GM19023 (cell line): Measurements from ENCODE around the gene GMPPB.
"Not testable (repeated sequence)": the region's sequence is repeated elsewhere in the genome, so short reads cannot be mapped to it uniquely, and the experiment has no call there.

Experiments
- ATAC-seq: cut with Tn5 transposase; IDR thresholded peaks from one replicate; pipeline ENCODE4 v1.9.1; 2021; ENCODE audit warnings: mild to moderate bottlenecking, moderate library complexity; ENCODE audit not compliant: unreplicated experiment

The GMPPB gene

DNA sequence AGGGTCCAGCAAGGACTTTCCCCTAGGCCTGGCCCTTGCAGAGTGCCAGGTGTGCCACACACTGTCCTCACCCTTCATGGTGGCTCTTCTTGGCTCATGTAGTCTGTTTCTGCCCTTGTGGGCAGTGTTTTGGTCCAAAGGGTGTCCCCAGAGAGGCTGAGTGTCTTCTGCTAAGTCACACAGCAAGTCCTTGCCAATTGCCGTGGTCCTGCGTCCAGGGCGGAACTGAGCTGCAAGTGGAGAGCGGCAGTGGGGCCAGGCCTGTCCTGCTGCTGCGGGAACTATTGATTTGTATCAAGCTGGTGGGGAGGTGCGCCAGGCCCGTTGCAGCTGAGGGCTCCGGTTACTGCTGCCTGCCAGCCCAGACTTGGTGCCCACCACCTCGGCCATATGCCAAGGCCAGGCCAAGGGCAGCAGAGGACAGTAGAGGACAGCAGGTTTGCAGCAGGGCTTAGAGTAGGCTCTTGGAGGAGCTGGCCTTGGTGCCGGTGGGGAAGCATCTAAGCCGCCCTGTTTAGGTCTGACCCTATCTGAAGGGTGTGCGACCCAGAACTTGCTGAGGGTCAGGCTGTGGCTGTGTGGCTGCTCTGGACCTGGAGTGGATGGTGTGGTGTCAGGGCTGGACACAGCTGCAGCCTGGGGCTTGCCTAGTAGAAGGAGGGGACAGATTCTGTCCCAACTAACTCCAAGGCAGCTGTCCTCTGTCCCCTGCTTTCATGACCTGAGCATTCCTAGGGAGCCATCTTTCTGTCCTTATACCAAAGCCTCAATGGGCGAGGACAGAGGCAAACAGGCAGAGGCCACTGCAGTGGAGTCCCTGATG is 8.8 kb downstream of the GMPPB start:
- ATAC-seq, result no peak

GRCh38 chr3:49713336-49714105 is 10.2 kb downstream of the GMPPB start:
- no peak for ATAC-seq

GRCh38 chr3:49712631-49713317 is 11.0 kb downstream of the GMPPB start:
- ATAC-seq, result no peak

DNA sequence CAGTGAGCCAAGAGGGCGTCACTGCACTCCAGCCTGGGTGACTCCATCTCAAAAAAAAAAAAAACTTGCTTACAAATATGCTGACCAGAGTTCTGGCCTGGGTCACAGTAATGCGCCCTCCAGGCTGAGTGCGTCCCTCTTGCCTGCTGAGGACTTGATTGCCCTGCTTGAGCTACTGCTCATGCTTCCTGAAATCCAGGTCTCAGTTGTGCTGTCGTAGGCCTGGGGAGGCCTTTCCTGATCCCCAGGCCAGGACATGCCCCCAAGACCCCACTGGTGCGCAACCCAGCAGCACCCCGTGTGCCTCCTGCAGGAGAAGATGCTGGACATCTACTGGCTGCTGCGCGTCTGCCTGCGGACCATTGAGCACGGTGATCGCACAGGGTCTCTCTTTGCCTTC is 11.6 kb downstream of the GMPPB start:
- no peak for ATAC-seq

DNA sequence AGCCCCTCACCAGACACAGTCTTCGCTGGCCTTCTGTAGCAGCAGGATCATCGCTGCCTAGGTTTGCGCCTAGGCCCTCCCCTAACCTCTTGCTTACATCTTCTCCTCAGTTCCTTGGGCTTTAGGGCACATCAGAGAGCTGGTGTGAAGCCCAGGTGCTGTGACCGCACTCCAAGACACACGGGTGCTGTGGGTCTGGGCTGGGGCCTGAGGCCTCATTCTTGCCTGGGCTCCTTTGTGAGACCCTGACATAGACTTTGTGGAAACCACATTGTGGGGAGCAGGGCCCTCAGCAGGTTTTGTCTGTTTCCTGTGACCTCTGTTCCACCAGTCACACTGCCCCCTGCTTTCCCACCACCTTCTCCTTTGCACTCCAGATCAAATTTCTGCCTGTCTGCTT is 12.3 kb downstream of the GMPPB start:
- ATAC-seq, result no peak

GRCh38 chr3:49709852-49710251 is 13.9 kb downstream of the GMPPB start:
- ATAC-seq, result no peak

DNA sequence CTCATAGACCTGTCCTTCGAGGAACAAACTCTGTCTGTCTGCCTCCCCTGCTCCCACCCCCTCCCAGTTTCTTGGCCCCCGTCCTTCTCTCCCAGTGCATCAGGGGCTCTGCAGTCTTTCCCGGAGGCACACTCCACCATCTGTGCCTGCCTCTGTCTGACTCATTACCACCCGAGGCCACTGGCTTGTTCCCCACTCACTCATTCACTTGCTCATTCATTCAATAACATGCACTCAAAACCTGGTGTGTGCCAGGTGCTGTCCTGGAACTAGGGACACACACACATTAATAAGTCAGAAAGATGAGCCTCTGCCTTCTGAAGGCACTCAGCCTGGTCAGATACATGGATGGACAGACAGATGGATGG is 16.7 kb downstream of the GMPPB start:
- no peak for ATAC-seq

DNA sequence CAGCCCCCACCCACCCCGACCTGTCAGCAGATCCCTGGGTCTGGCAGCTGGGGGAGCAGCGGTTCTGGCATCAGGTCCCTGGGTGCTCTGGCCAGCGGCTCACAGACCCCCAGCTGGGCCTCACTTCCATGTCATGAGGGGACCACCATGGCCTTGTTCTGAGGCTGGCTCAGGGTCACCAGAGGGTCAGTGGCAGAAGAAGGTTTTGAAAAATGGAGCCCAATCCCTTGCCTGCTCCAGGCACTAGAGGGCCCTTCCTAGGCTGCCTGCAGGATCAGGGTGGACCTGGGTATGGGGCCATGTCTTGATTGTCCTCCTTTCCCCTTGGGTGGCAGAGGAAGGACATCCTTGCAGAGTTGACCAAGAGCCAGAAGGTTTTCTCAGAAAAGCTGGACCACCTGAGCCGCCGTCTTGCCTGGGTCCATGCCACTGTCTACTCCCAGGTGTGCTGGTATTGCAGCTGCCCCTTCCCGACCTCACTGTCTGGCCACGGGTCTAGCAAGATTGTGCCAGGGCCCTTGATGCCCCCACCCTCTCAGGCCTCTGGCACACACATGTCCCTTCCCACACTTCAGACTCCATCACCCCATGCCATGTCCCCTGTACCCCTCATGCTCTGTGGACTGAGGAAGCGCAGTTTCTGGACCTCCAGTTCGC is 17.2 kb downstream of the GMPPB start:
- ATAC-seq, result no peak

DNA sequence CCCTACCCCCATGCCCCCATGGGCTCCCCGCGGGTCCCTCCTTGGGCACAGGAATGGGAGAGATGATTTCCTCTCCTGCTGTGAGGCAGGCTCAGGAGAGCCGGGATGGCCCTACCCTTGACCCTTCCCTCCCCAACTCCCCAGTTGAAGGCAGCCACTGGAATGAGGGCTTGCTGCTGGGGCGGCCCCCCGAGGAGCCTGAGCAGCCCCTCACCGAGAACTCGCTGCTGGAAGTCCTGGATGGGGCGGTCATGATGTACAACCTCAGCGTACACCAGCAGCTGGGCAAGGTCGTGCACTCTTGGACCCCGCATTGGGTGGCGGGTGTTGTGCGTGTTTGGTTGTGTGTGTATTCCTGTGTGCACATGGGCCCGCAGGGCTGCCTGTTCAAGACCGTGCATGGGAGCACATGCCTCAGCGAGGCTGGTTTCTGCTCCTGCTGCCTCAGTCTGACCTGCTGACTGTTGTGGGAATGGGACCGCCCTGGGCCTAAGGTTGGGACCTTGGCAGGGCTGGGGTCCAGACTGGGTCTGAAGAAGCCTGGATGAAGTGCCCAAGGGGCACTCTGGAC is 18.3 kb downstream of the GMPPB start:
- ATAC-seq, result no peak

DNA sequence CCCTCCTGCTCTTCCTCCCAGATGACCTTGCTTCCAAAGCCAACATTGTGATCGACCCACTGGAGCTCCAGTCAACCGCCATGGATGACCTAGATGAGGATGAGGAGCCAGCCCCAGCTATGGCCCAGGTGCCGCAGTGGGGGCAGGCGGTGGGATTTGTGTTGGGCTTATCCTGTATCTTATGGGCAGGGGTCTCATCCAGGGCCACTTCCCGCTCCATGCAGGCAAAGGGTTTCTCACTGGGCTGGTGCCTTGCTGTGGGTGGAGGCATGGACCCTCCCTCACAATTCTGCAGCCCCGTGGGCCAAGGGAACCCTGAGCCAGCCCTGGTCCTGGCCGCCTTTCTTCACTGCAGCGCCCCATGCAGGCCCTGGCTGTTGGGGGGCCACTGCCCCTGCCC is 19.1 kb downstream of the GMPPB start:
- ATAC-seq, result no peak

DNA sequence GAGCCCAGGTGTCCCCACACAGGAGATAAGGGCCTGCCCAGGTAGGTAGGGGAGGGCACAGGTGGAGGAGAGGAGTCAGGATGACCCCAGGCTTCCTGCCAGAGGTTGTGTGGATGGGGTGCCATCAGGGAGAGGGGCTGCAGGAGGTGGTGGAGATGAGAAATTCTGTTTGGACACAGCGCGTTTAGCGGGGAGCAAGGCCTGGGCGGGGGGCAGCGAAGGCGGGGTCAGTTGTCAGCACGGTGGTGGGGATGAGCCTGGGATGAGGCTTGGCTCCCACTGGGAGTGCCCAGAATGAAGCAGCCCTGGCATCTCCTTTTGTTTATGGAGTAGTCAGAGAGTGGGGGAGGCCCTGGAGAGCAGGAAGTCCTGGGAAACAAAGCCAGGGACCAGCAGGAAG is 19.8 kb downstream of the GMPPB start:
- ATAC-seq, result no peak

DNA sequence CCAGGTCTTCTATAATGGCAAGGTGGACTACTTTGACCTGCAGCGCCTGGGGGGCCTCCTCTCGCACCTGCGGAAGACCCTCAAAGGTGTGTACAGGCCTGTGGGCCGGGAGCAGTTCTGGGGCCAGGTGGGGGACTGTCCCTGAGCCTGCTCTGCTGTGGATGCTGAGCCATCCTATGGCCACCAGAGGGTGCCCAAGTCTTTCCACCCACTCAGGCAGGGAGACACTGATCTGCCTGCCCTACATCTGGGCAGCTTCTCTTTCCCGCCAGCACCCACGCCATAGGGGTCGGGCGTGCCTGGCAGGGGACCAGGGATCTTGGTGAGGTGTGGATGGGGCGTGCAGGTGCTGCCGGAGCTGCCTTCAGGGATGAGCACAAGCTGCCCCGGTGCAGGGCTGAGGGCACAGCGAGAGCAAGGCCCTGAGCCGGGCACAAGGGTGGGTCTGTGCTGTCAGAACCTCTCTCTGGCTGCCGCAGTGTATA is 20.3 kb downstream of the GMPPB start:
- ATAC-seq, result no peak

DNA sequence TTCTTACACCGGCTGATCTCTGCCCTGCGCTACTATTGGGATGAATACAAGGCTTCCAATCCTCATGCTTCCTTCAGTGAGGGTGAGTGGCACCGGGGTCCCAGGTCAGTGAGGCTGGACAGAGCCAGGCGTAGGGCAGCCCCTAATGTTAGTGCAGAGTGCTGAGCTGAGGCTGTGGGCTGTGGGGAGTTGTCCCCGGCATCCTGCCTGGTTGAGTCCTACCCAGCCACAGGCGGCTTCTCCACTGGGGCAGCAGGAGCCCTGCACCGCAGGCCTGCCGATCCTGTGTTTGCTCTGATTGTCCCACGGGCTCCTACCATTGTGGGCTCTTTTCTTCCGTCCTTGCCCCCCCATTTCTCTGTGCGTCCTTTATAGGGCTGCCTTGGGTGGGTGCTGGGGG is 21.1 kb downstream of the GMPPB start:
- ATAC-seq, result no peak

GRCh38 chr3:49701388-49702077 is 22.2 kb downstream of the GMPPB start:
- no peak for ATAC-seq

- no peak for ATAC-seq
Observed at GRCh38 chr3:49700453-49701128, 23.2 kb downstream of the GMPPB start.

GRCh38 chr3:49700014-49700413 is 23.7 kb downstream of the GMPPB start:
- ATAC-seq, result no peak

GRCh38 chr3:49699281-49699979 is 24.3 kb downstream of the GMPPB start:
- no peak for ATAC-seq

- ATAC-seq, result not testable (repeated sequence)
Observed at GRCh38 chr3:49695350-49696015, 28.3 kb downstream of the GMPPB start.
